GM18498 (cell line): ENCODE data around the gene AK9.
"Not testable (repeated sequence)": the region's sequence is repeated elsewhere in the genome, so short reads cannot be mapped to it uniquely, and the experiment has no call there.

Source experiments
- ATAC-seq: cut with Tn5 transposase; IDR thresholded peaks from one replicate; pipeline ENCODE4 v1.9.1; 2021; ENCODE audit warnings: mild to moderate bottlenecking, moderate library complexity; ENCODE audit not compliant: unreplicated experiment

AK9 gene

GRCh38 chr6:109628158-109629000, 62.6 kb downstream of the AK9 start:
- no peak for ATAC-seq

GRCh38 chr6:109626311-109626710, 64.7 kb downstream of the AK9 start:
- ATAC-seq: no peak

- no peak for ATAC-seq
Measured at GRCh38 chr6:109625199-109625598, 65.8 kb downstream of the AK9 start.

GRCh38 chr6:109623288-109623687, 67.7 kb downstream of the AK9 start:
- ATAC-seq: no peak

- ATAC-seq: no peak
Measured at GRCh38 chr6:109612268-109612667, 78.7 kb downstream of the AK9 start.

GRCh38 chr6:109611502-109611901, 79.5 kb downstream of the AK9 start:
- no peak for ATAC-seq

GRCh38 chr6:109610590-109610989, 80.4 kb downstream of the AK9 start:
- ATAC-seq: no peak

- no peak for ATAC-seq
Measured at GRCh38 chr6:109609737-109610136, 81.3 kb downstream of the AK9 start.

- ATAC-seq: no peak
Measured at GRCh38 chr6:109606359-109606758, 84.6 kb downstream of the AK9 start.

- no peak for ATAC-seq
Measured at GRCh38 chr6:109595998-109596397, 95.0 kb downstream of the AK9 start.

- ATAC-seq: no peak
Measured at GRCh38 chr6:109580519-109580918, 110.5 kb downstream of the AK9 start.

GRCh38 chr6:109579361-109579760, 111.6 kb downstream of the AK9 start:
- peak; percentile 87 for ATAC-seq

- not testable (repeated sequence) for ATAC-seq
Measured at GRCh38 chr6:109569901-109570300, 121.1 kb downstream of the AK9 start.

- ATAC-seq: no peak
Measured at GRCh38 chr6:109561844-109562243, 129.2 kb downstream of the AK9 start.

- no peak for ATAC-seq
Measured at GRCh38 chr6:109531446-109531845, 159.6 kb downstream of the AK9 start.

GRCh38 chr6:109527989-109528388, 163.0 kb downstream of the AK9 start:
- no peak for ATAC-seq

- peak; percentile 70 for ATAC-seq
Measured at GRCh38 chr6:109526905-109527628, 163.9 kb downstream of the AK9 start.

GRCh38 chr6:109524129-109524528, 166.9 kb downstream of the AK9 start:
- no peak for ATAC-seq

- no peak for ATAC-seq
Measured at GRCh38 chr6:109523478-109523877, 167.5 kb downstream of the AK9 start.

- ATAC-seq: no peak
Measured at GRCh38 chr6:109521080-109521479, 169.9 kb downstream of the AK9 start.

GRCh38 chr6:109519647-109520046, 171.4 kb downstream of the AK9 start:
- not testable (repeated sequence) for ATAC-seq

GRCh38 chr6:109516929-109517328, 174.1 kb downstream of the AK9 start:
- ATAC-seq: no peak
